NB4 (cell line): ENCODE measurements around the gene SFXN5.

Experiments used
- DNase-seq: peaks from one replicate; pipeline ENCODE4 v3.0.0; 2010; ENCODE audit warnings: low read depth
- H3K4me3 ChIP-seq: one replicate; pipeline ENCODE4 v1.5.1; 2011; ENCODE audit warnings: mild to moderate bottlenecking, low read depth, low read length, moderate library complexity
- CTCF ChIP-seq: IDR thresholded peaks from one replicate; pipeline ENCODE4 v1.5.1; 2012; ENCODE audit warnings: low read depth, low read length
- MAX ChIP-seq: IDR thresholded peaks from 2 replicates; pipeline ENCODE4 v1.6.1; 2011; ENCODE audit warnings: low read depth, low read length
- MYC ChIP-seq: IDR thresholded peaks from 2 replicates; pipeline ENCODE4 v1.6.1; 2011; ENCODE audit warnings: low read depth, low read length
- POLR2A ChIP-seq: IDR thresholded peaks from 2 replicates; pipeline ENCODE4 v1.6.1; 2011; ENCODE audit warnings: mild to moderate bottlenecking; ENCODE audit not compliant: insufficient read length; ENCODE audit errors: extremely low read depth

Gene SFXN5

GRCh38 chr2:72950558-72951255 is 120.8 kb downstream of the SFXN5 start:
- TF ChIP-seq MAX (no peak), MYC (no peak), POLR2A (no peak), CTCF (no peak)
- no peak overlapping the region for H3K4me3 ChIP-seq
- no peak for DNase-seq

- no peak overlapping the region for H3K4me3 ChIP-seq
- no peak for DNase-seq
- TF ChIP-seq MAX (no peak), MYC (no peak), POLR2A (no peak), CTCF (no peak)
Measured at GRCh38 chr2:72949642-72950041, 121.9 kb downstream of the SFXN5 start.

GRCh38 chr2:72949045-72949444 is 122.5 kb downstream of the SFXN5 start:
- no peak overlapping the region for H3K4me3 ChIP-seq
- no peak for DNase-seq
- no peak for TF ChIP-seq MYC
- TF ChIP-seq POLR2A, result no peak
- no peak for TF ChIP-seq MAX
- TF ChIP-seq CTCF, result no peak

GRCh38 chr2:72947952-72948830 is 123.3 kb downstream of the SFXN5 start:
- DNase-seq, result no peak
- H3K4me3 ChIP-seq, result no peak overlapping the region
- TF ChIP-seq MYC, result no peak
- no peak for TF ChIP-seq CTCF
- no peak for TF ChIP-seq POLR2A
- no peak for TF ChIP-seq MAX

- H3K4me3 ChIP-seq, result no peak overlapping the region
- no peak for TF ChIP-seq MAX
- no peak for TF ChIP-seq CTCF
- no peak for TF ChIP-seq MYC
- no peak for TF ChIP-seq POLR2A
- DNase-seq, result no peak
Measured at GRCh38 chr2:72946466-72946865, 125.0 kb downstream of the SFXN5 start.
